Mesenchymal stem cell (in vitro differentiated cells and primary cell): ENCODE measurements around the gene TRIM37.
A peak's percentile ranks its signal among the peaks of the same experiment; 100 is the strongest.

Experiments
- DNase-seq: peaks from one replicate; pipeline ENCODE4 v3.0.0-alpha.2; 2013
- H2AFZ ChIP-seq: one replicate; pipeline ENCODE4 v1.6.1; 2013; ENCODE audit warnings: low read depth, mild to moderate bottlenecking, control low read depth, inconsistent platforms, low read length, moderate library complexity
- H2AK5ac ChIP-seq: 2 replicates; pipeline ENCODE4 v1.6.1; 2013; ENCODE audit warnings: low read length, moderate library complexity, mild to moderate bottlenecking, inconsistent platforms; ENCODE audit not compliant: severe bottlenecking
- H2BK120ac ChIP-seq: one replicate; pipeline ENCODE4 v1.6.1; 2013; ENCODE audit warnings: low read depth, mild to moderate bottlenecking, inconsistent platforms, low read length, moderate library complexity
- H2BK12ac ChIP-seq, 2 experiments: one replicate each; pipeline ENCODE4 v1.6.1; 2013; ENCODE audit warnings: inconsistent platforms in 2 of 2, low read length in 2 of 2, mild to moderate bottlenecking in 2 of 2, moderate library complexity in 2 of 2, control low read depth in 1 of 2
- H2BK15ac ChIP-seq: one replicate; pipeline ENCODE4 v1.6.1; 2013; ENCODE audit warnings: mild to moderate bottlenecking, low read depth, inconsistent platforms; ENCODE audit not compliant: poor library complexity, severe bottlenecking
- H2BK5ac ChIP-seq: 2 replicates; pipeline ENCODE4 v1.6.1; 2013; ENCODE audit warnings: low read depth, mild to moderate bottlenecking, low read length, control low read depth, inconsistent platforms; ENCODE audit not compliant: poor library complexity, severe bottlenecking
- H3K14ac ChIP-seq, 2 experiments: one replicate each; pipeline ENCODE4 v1.6.1; 2013; ENCODE audit warnings: inconsistent platforms in 2 of 2, low read length in 2 of 2, control low read depth in 1 of 2, mild to moderate bottlenecking in 1 of 2, moderate library complexity in 1 of 2
- H3K18ac ChIP-seq, 2 experiments: one replicate each; pipeline ENCODE4 v1.6.1; 2013; ENCODE audit warnings: inconsistent platforms in 2 of 2, low read length in 2 of 2, control low read depth in 1 of 2, low read depth in 1 of 2, mild to moderate bottlenecking in 1 of 2
- H3K23ac ChIP-seq, 2 experiments: one replicate each; pipeline ENCODE4 v1.6.1; 2013; ENCODE audit warnings: inconsistent platforms in 2 of 2, low read length in 2 of 2, mild to moderate bottlenecking in 2 of 2, moderate library complexity in 2 of 2, control low read depth in 1 of 2
- H3K27ac ChIP-seq: 2 replicates; pipeline ENCODE4 v1.5.1; 2013; ENCODE audit warnings: mild to moderate bottlenecking, moderate library complexity, low read length, control low read depth, inconsistent platforms; ENCODE audit not compliant: poor library complexity, severe bottlenecking
- H3K27me3 ChIP-seq, 2 experiments: 2 replicates each; pipeline versions ENCODE4 v1.6.1 to v1.7.0; 2013; ENCODE audit warnings: low read length in 2 of 2, mild to moderate bottlenecking in 2 of 2, moderate library complexity in 2 of 2, control low read depth in 1 of 2, inconsistent platforms in 1 of 2; ENCODE audit not compliant: control insufficient read depth in 1 of 2, insufficient read depth in 1 of 2
- H3K36me3 ChIP-seq, 2 experiments: 2 replicates each; pipeline versions ENCODE4 v1.6.1 to v1.7.0; 2013; ENCODE audit warnings: low read length in 2 of 2, control low read depth in 1 of 2, inconsistent platforms in 1 of 2, low read depth in 1 of 2, mild to moderate bottlenecking in 1 of 2; ENCODE audit not compliant: insufficient read depth in 2 of 2, control insufficient read depth in 1 of 2
- H3K4ac ChIP-seq, 2 experiments: one replicate each; pipeline ENCODE4 v1.6.1; 2013; ENCODE audit warnings: inconsistent platforms in 2 of 2, low read length in 2 of 2, mild to moderate bottlenecking in 2 of 2, moderate library complexity in 2 of 2, control low read depth in 1 of 2, low read depth in 1 of 2
- H3K4me1 ChIP-seq: 2 replicates; pipeline ENCODE4 v1.6.1; 2013; ENCODE audit warnings: low read depth, low read length, control low read depth; ENCODE audit not compliant: control insufficient read depth, insufficient read depth
- H3K4me2 ChIP-seq: 2 replicates; pipeline ENCODE4 v1.6.1; 2013; ENCODE audit warnings: low read length, mild to moderate bottlenecking, inconsistent platforms; ENCODE audit not compliant: poor library complexity, severe bottlenecking
- H3K4me3 ChIP-seq, 2 experiments: 2 replicates each; pipeline versions ENCODE4 v1.5.1 to v1.7.0; 2013; ENCODE audit warnings: low read length in 2 of 2, mild to moderate bottlenecking in 2 of 2, control low read depth in 1 of 2, low read depth in 1 of 2; ENCODE audit not compliant: insufficient read depth in 1 of 2
- H3K79me1 ChIP-seq: replicated peaks from 2 replicates; pipeline ENCODE4 v1.6.1; 2013; ENCODE audit warnings: mild to moderate bottlenecking, control low read depth, low read length, inconsistent platforms; ENCODE audit not compliant: poor library complexity, severe bottlenecking
- H3K9ac ChIP-seq: 2 replicates; pipeline ENCODE4 v1.7.0; 2013; ENCODE audit warnings: mild to moderate bottlenecking, low read length, moderate library complexity
- H3K9me3 ChIP-seq: 2 replicates; pipeline ENCODE4 v1.7.0; 2013; ENCODE audit warnings: mild to moderate bottlenecking, low read length; ENCODE audit not compliant: control insufficient read depth
- H4K8ac ChIP-seq: one replicate; pipeline ENCODE4 v1.6.1; 2013; ENCODE audit warnings: inconsistent platforms, mild to moderate bottlenecking, low read length, moderate library complexity
- H4K91ac ChIP-seq: one replicate; pipeline ENCODE4 v1.6.1; 2013; ENCODE audit warnings: mild to moderate bottlenecking, low read length, inconsistent platforms
- WGBS: methylation state at CpG from one replicate; pipeline ENCODE4 v1.1.7; 2013; ENCODE audit warnings: mixed read lengths; 5-methylcytosine and 5-hydroxymethylcytosine counted together

The TRIM37 gene

DNA sequence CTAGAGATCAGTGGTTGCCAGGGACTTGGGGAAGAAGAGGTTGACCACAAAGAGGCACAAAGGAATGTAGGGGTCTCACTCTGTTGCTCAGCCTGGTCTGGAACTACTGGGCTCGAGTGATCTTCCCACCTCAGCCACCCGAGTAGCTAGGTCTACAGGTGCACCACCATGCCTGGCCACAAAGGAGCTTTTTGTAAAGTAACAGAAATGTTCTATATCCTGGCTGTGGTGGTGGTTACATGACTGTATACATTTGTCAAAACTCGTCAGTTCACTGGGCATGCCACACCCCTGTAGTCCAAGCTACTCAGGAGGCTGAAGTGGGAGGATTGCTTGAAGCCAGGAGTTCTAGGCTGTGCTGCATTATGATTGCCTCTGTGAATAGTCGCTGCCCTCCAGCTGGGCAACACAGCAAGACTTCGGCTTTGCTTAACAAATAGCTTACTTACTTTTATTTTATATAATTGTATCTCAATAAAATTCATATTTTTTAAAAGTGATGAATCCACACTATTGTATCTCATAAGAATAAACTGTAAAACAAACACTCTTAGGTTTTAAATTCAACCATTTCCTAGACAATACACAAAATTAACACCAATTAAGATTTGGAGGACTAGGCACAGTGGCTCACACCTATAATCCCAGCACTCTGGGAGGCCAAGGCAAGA, 43.3 kb upstream of the TRIM37 start:
- H3K4me1 ChIP-seq: peaks cover 8% of the 10 kb centered on the region
- peak overlapping the region in 1 of 2 experiments; percentile 49 for H3K23ac ChIP-seq
- no peak overlapping the region for H3K4me3 ChIP-seq
- no peak overlapping the region for H3K9ac ChIP-seq
- H3K14ac ChIP-seq: no peak overlapping the region
- peak overlapping the region; percentile 80 for H4K8ac ChIP-seq
- no peaks in the 10 kb centered on the region for H3K9me3 ChIP-seq
- H2AK5ac ChIP-seq: no peak overlapping the region
- no peak overlapping the region for H3K4ac ChIP-seq
- H2BK15ac ChIP-seq: peak overlapping the region; percentile 3
- H3K4me2 ChIP-seq: no peak overlapping the region
- no peak overlapping the region for H3K27ac ChIP-seq
- no peaks in the 10 kb centered on the region for H3K79me1 ChIP-seq
- no peak overlapping the region for H3K18ac ChIP-seq
- H2AFZ ChIP-seq: no peak overlapping the region
- no peak for DNase-seq
- H2BK12ac ChIP-seq: no peak overlapping the region
- no peak overlapping the region for H4K91ac ChIP-seq
- no peak overlapping the region for H2BK5ac ChIP-seq
- WGBS: 74% methylated on average over 3 of the region's 5 CpGs
- H2BK120ac ChIP-seq: no peak overlapping the region
- no peaks in the 10 kb centered on the region for H3K36me3 ChIP-seq
- H3K27me3 ChIP-seq: no peaks in the 10 kb centered on the region

DNA sequence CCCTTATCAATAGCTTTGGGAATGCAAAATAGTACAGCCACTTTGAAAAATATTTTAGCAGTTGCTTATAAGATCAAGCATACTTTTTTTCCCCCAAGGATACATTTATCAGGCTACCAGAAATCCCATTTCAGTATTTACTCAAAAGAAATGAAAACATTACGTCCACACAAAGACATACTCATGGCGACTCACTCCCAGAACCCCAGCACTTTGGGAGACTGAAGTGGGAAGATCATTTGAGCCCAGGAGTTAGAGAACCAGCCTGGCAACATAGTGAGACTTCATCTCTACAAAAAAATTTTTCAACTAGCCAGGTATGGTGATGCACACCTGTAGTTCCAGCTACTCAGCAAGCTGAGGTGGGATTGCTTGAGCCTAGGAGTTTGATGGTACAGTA, 42.4 kb upstream of the TRIM37 start:
- peak overlapping the region; percentile 38 for H3K9ac ChIP-seq
- H3K4me3 ChIP-seq: peak overlapping the region in 1 of 2 experiments; percentile 23
- H3K18ac ChIP-seq: no peak overlapping the region
- H2AFZ ChIP-seq: no peak overlapping the region
- no peak overlapping the region for H3K4ac ChIP-seq
- no peak overlapping the region for H4K91ac ChIP-seq
- DNase-seq: peak; percentile 53
- no peaks in the 10 kb centered on the region for H3K79me1 ChIP-seq
- no peak overlapping the region for H3K4me2 ChIP-seq
- no peak overlapping the region for H3K23ac ChIP-seq
- H3K36me3 ChIP-seq: no peaks in the 10 kb centered on the region
- no peaks in the 10 kb centered on the region for H3K27me3 ChIP-seq
- no peak overlapping the region for H3K14ac ChIP-seq
- peak overlapping the region; percentile 10 for H4K8ac ChIP-seq
- H2AK5ac ChIP-seq: peak overlapping the region; percentile 42
- WGBS: 54% methylated on average over 2 of the region's 2 CpGs
- no peak overlapping the region for H2BK5ac ChIP-seq
- H2BK12ac ChIP-seq: no peak overlapping the region
- no peak overlapping the region for H2BK15ac ChIP-seq
- no peaks in the 10 kb centered on the region for H3K9me3 ChIP-seq
- H2BK120ac ChIP-seq: no peak overlapping the region
- peaks cover 8% of the 10 kb centered on the region for H3K4me1 ChIP-seq
- no peak overlapping the region for H3K27ac ChIP-seq

DNA sequence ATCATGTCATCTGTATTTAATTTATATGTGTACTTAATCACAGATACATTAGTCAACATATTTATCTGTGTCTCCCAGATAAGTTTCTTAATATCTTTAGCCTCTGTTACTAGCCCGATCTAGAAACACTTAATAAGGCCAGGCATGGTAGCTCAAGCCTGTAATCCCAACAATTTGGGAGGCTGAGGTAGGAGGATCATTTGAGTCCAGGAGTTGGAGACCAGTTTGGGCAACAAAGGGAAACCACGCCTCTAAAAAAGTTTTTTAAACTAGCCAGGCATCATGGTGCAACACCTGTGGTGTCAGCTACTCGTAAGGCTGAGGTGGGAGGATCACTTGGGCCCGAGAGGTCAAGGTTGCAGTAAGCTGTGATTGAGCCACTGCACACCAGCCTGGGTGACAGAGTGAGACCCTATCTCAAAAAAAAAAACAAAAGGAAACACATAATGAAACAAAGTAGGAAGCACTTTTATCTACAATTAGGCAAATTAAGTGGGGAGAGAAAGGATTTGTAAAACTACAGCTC, 39.0 kb upstream of the TRIM37 start:
- H3K4ac ChIP-seq: no peak overlapping the region
- no peaks in the 10 kb centered on the region for H3K36me3 ChIP-seq
- no peak overlapping the region for H3K4me2 ChIP-seq
- H3K9me3 ChIP-seq: no peaks in the 10 kb centered on the region
- WGBS: 100% methylated on average over 4 of the region's 4 CpGs
- H3K4me1 ChIP-seq: peaks cover 8% of the 10 kb centered on the region
- H2AK5ac ChIP-seq: no peak overlapping the region
- no peak overlapping the region for H3K9ac ChIP-seq
- no peak overlapping the region for H2BK12ac ChIP-seq
- H2AFZ ChIP-seq: no peak overlapping the region
- no peak overlapping the region for H3K14ac ChIP-seq
- H2BK120ac ChIP-seq: no peak overlapping the region
- no peak overlapping the region for H2BK5ac ChIP-seq
- H3K18ac ChIP-seq: no peak overlapping the region
- H3K4me3 ChIP-seq: no peak overlapping the region
- no peak overlapping the region for H3K27ac ChIP-seq
- no peak overlapping the region for H4K8ac ChIP-seq
- no peaks in the 10 kb centered on the region for H3K27me3 ChIP-seq
- no peak for DNase-seq
- H3K23ac ChIP-seq: no peak overlapping the region
- H4K91ac ChIP-seq: no peak overlapping the region
- no peak overlapping the region for H2BK15ac ChIP-seq
- peaks cover 5% of the 10 kb centered on the region for H3K79me1 ChIP-seq

DNA sequence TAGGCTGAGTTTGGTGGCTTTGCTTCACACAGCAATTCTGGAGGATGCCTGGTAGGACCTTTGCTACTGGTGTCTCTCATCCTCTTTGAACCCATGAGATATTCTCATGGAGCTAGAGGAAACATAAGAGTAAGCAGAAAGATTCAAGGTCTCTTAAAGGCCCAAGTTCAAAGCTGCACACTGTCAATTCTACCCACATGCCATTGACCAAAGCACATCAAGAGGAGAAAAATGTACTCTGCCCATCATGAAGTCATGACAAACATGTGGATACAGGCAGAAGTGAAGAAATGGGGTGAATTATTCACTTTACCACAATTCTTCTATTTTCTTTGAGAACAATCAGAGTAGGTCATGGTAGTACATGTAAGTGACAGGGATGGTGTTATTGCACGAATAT, 35.2 kb upstream of the TRIM37 start:
- H2BK120ac ChIP-seq: no peak overlapping the region
- H4K8ac ChIP-seq: no peak overlapping the region
- H3K18ac ChIP-seq: no peak overlapping the region
- H3K27ac ChIP-seq: no peak overlapping the region
- H3K4me3 ChIP-seq: no peak overlapping the region
- no peak overlapping the region for H2AFZ ChIP-seq
- no peak overlapping the region for H2BK5ac ChIP-seq
- H3K9me3 ChIP-seq: no peaks in the 10 kb centered on the region
- H3K36me3 ChIP-seq: no peaks in the 10 kb centered on the region
- 100% methylated on average over 1 of the region's 1 CpG for WGBS
- H3K4me2 ChIP-seq: no peak overlapping the region
- no peak overlapping the region for H3K9ac ChIP-seq
- no peak overlapping the region for H2BK12ac ChIP-seq
- DNase-seq: no peak
- no peaks in the 10 kb centered on the region for H3K27me3 ChIP-seq
- peaks cover 2% of the 10 kb centered on the region for H3K4me1 ChIP-seq
- H3K14ac ChIP-seq: no peak overlapping the region
- H3K23ac ChIP-seq: no peak overlapping the region
- H3K4ac ChIP-seq: no peak overlapping the region
- H3K79me1 ChIP-seq: peaks cover 6% of the 10 kb centered on the region
- no peak overlapping the region for H2AK5ac ChIP-seq
- H2BK15ac ChIP-seq: no peak overlapping the region
- H4K91ac ChIP-seq: no peak overlapping the region
